Suprapubic skin (tissue), 4 donors: ENCODE results near the gene MSH6. TPM values are rescaled to one million over a fixed set of nuclear protein-coding genes. Genes with fewer than 3 reads are reported as not detected.

Experiments
- DNase-seq, 2 donors: peaks; one replicate each; pipeline ENCODE4 v3.0.0-alpha.2; 2019; ENCODE audit warnings: low spot score in 2 of 2
- H3K27ac ChIP-seq: fragments of 200-600 bp; sonication (generic); one replicate; pipeline ENCODE4 v1.5.1; 2019
- H3K27me3 ChIP-seq: fragments of 200-600 bp; sonication (generic); one replicate; pipeline ENCODE4 v1.5.1; 2019
- H3K36me3 ChIP-seq: fragments of 200-600 bp; sonication (generic); one replicate; pipeline ENCODE4 v1.5.1; 2019
- H3K4me1 ChIP-seq: fragments of 200-600 bp; sonication (generic); one replicate; pipeline ENCODE4 v1.5.1; 2019
- H3K4me3 ChIP-seq: fragments of 200-600 bp; sonication (generic); one replicate; pipeline ENCODE4 v1.5.1; 2019; ENCODE audit warnings: mild to moderate bottlenecking
- H3K9me3 ChIP-seq: fragments of 200-600 bp; sonication (generic); one replicate; pipeline ENCODE4 v1.5.1; 2019
- EP300 ChIP-seq: sonication (generic); formaldehyde crosslinking; IDR thresholded peaks from one replicate; pipeline ENCODE4 v1.6.1; 2017; ENCODE audit warnings: antibody characterized with exemption
- POLR2A ChIP-seq, 2 donors: fragments of 450-650 bp; IDR thresholded peaks; one replicate each; pipeline ENCODE4 v1.6.1; 2017; ENCODE audit warnings: antibody characterized with exemption in 2 of 2, mild to moderate bottlenecking in 2 of 2, moderate library complexity in 2 of 2
- POLR2AphosphoS5 ChIP-seq, 3 donors: sonication (generic); formaldehyde crosslinking; IDR thresholded peaks; one replicate each; pipeline ENCODE4 v1.6.1; 2017; ENCODE audit warnings: antibody characterized with exemption in 3 of 3
- WGBS: methylation state at CpG from one replicate; pipeline ENCODE4 v1.1.5; 2018; 5-methylcytosine and 5-hydroxymethylcytosine counted together
- total RNA-seq, 4 donors: library from RNA; depleted of rRNA; stranded (reverse); fragments of >200 nt; gene quantifications; one replicate each; pipeline ENCODE4 v1.1.0, GENCODE V29; 2016
- TF ChIP-seq, protein P1 (sequence below), 2 donors: fragments of 200-600 bp in 1 of 2; fragments of 450-650 bp in 1 of 2; sonication (generic) in 1 of 2; IDR thresholded peaks; one replicate each; pipeline ENCODE4 v1.5.1; 2016 to 2019; ENCODE audit warnings: antibody characterized with exemption in 2 of 2, mild to moderate bottlenecking in 1 of 2, moderate library complexity in 1 of 2

The MSH6 gene, protein sequence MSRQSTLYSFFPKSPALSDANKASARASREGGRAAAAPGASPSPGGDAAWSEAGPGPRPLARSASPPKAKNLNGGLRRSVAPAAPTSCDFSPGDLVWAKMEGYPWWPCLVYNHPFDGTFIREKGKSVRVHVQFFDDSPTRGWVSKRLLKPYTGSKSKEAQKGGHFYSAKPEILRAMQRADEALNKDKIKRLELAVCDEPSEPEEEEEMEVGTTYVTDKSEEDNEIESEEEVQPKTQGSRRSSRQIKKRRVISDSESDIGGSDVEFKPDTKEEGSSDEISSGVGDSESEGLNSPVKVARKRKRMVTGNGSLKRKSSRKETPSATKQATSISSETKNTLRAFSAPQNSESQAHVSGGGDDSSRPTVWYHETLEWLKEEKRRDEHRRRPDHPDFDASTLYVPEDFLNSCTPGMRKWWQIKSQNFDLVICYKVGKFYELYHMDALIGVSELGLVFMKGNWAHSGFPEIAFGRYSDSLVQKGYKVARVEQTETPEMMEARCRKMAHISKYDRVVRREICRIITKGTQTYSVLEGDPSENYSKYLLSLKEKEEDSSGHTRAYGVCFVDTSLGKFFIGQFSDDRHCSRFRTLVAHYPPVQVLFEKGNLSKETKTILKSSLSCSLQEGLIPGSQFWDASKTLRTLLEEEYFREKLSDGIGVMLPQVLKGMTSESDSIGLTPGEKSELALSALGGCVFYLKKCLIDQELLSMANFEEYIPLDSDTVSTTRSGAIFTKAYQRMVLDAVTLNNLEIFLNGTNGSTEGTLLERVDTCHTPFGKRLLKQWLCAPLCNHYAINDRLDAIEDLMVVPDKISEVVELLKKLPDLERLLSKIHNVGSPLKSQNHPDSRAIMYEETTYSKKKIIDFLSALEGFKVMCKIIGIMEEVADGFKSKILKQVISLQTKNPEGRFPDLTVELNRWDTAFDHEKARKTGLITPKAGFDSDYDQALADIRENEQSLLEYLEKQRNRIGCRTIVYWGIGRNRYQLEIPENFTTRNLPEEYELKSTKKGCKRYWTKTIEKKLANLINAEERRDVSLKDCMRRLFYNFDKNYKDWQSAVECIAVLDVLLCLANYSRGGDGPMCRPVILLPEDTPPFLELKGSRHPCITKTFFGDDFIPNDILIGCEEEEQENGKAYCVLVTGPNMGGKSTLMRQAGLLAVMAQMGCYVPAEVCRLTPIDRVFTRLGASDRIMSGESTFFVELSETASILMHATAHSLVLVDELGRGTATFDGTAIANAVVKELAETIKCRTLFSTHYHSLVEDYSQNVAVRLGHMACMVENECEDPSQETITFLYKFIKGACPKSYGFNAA (N-terminal part only)
- 10 to 100 TPM; 17.7 to 27.3 (median 26.1) TPM for total RNA-seq

DNA sequence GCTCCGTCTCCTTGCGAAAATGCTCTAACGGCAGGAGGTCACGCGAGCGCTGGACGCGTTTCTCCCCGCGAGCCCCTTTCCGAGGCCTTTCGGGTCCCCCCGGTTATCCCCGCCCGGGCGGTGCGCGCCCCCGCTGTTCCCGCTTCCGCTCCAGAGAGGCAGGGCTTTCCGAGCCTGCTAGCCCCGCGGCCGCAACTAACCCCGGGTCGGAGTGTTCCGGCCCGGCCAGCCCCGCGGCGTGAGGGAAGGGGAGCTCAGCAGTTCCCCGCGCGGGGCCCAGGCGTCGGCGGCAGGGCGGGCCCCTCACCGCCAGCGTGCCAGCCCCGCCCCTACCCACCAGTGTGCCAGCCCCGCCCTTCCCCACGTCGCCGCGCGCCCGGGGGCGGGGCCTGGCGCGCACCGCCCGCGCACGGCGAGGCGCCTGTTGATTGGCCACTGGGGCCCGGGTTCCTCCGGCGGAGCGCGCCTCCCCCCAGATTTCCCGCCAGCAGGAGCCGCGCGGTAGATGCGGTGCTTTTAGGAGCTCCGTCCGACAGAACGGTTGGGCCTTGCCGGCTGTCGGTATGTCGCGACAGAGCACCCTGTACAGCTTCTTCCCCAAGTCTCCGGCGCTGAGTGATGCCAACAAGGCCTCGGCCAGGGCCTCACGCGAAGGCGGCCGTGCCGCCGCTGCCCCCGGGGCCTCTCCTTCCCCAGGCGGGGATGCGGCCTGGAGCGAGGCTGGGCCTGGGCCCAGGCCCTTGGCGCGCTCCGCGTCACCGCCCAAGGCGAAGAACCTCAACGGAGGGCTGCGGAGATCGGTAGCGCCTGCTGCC lies at the start of gene MSH6:
MSH6 (plus strand) TSS at position 475 of the 815 bp plus-strand sequence; CDS start at position 564, 89 bp downstream.
- Histone ChIP-seq H3K4me1 (peaks cover 30% of the 10 kb centered on the region), H3K4me3 (peak within 1 kb of the TSS; percentile 76), H3K27me3 (no peaks in the 10 kb centered on the region), H3K27ac (peak within 1 kb of the TSS; percentile 90), H3K9me3 (no peaks in the 10 kb centered on the region), H3K36me3 (no peaks in the 10 kb centered on the region)
- TF ChIP-seq POLR2A (IDR thresholded peaks at IDR 0.05) (peak in 1 of 2 donors; percentile 57), POLR2AphosphoS5 (IDR thresholded peaks at IDR 0.05) (peak in 1 of 3 donors; percentile 46), EP300 (no peak)
- WGBS, result 0% methylated on average over 31 of the region's 98 CpGs
- DNase-seq, result peak; percentile 91

DNA sequence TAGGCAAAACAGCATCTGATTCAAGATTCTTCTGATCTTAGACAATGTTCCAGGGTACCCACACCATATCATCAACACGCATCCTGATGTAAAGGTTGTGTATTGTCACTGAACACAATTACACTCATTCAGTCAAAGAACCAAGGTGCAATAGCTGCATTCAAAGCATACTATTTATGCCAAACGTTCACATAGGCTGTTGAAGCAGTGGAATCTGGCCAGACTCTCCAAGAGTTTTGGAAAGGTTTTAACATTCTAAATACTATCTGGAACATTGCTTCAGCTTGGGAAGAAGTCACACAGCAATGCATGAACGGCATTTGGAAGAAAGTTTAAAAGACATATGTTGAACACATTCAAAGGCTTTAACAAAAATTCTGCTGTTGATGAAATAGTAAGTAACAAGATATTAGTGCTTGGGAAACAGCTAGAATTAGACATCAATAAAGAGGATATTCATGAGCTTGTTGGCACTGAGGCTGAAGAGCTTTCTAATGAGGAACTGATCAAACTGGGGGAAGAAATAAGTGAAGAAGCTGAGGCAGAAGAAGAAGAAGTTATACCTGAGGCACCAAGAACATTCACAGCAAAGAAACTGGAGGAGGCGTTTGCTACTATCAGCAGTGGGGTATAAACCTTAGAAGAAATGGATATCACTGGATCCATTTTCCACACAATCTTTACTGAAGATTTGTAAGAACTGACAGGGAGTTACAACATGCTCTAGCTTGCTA lies 47.6 kb upstream of the MSH6 start:
- no peaks in the 10 kb centered on the region for H3K27me3 ChIP-seq
- no peaks in the 10 kb centered on the region for H3K9me3 ChIP-seq
- H3K4me3 ChIP-seq, result no peak overlapping the region
- TF ChIP-seq EP300, result no peak
- TF ChIP-seq, protein P1, sequence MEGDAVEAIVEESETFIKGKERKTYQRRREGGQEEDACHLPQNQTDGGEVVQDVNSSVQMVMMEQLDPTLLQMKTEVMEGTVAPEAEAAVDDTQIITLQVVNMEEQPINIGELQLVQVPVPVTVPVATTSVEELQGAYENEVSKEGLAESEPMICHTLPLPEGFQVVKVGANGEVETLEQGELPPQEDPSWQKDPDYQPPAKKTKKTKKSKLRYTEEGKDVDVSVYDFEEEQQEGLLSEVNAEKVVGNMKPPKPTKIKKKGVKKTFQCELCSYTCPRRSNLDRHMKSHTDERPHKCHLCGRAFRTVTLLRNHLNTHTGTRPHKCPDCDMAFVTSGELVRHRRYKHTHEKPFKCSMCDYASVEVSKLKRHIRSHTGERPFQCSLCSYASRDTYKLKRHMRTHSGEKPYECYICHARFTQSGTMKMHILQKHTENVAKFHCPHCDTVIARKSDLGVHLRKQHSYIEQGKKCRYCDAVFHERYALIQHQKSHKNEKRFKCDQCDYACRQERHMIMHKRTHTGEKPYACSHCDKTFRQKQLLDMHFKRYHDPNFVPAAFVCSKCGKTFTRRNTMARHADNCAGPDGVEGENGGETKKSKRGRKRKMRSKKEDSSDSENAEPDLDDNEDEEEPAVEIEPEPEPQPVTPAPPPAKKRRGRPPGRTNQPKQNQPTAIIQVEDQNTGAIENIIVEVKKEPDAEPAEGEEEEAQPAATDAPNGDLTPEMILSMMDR (IDR thresholded peaks at IDR 0.05), result no peak
- TF ChIP-seq POLR2A (IDR thresholded peaks at IDR 0.05), result no peak
- no peak for TF ChIP-seq POLR2AphosphoS5 (IDR thresholded peaks at IDR 0.05)
- H3K27ac ChIP-seq, result no peak overlapping the region
- 31% methylated on average over 4 of the region's 4 CpGs for WGBS
- no peak for DNase-seq
- no peaks in the 10 kb centered on the region for H3K4me1 ChIP-seq
- H3K36me3 ChIP-seq, result no peaks in the 10 kb centered on the region

DNA sequence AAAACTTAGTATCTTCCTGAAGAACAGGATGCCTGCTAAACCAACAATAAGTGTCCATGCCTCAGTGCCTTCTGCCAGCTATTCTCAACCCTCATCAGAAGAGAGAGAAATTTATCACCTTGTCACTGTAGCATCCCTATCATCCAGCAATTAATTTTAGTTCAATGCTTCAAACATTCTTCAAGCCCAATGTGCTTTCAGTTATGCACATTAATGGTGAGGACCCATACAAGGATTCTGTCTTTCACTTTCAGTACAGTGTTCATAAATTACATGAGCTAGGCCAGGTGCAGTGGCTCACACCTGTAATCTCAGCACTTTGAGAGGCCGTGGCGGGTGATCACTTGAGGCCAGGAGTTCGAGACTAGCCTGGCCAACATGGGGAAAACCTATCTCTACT lies 47.0 kb upstream of the MSH6 start:
- WGBS, result 85% methylated on average over 3 of the region's 3 CpGs
- TF ChIP-seq, protein P1 (IDR thresholded peaks at IDR 0.05), result no peak
- no peak for TF ChIP-seq POLR2A (IDR thresholded peaks at IDR 0.05)
- no peak for TF ChIP-seq EP300
- TF ChIP-seq POLR2AphosphoS5 (IDR thresholded peaks at IDR 0.05), result no peak
- Histone ChIP-seq H3K36me3 (no peaks in the 10 kb centered on the region), H3K4me3 (no peak overlapping the region), H3K4me1 (no peaks in the 10 kb centered on the region), H3K27me3 (no peaks in the 10 kb centered on the region), H3K27ac (no peak overlapping the region), H3K9me3 (no peaks in the 10 kb centered on the region)
- no peak for DNase-seq

DNA sequence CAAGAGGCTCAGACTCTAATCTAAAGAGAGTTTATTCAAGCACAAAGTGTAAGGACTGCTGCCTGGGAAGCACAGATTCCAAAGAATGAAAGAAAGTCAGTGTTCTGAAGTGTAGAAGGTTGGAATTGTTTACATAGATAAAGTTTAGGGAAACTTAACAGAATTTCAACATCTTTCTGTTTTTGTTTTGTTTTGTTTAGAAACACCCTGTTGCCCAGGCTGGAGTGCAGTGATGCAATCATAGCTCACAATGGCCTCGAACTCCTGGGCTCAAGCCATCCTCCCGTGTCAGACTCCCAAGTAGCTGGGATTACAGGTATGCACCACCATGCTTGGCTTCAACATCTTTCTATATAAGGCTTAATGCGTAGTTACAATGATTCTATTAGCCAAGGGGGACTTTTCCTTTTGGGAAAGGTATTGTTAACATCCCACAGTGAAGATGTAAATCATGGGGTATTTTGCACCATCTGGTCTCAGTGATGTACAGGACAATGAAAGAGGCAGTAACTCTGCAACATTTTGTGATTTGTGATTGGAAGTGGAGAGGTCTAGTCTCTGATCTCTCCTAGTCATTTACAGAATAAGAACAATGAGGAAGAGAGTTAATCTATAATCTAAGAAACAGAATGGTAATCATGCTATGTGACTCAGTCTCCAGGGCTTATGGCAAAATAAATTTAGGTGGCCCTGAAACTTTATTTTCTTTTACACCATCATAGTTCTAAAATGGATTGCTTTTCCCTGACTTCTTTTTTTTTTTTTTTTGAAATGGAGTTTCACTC lies 45.6 kb upstream of the MSH6 start:
- Histone ChIP-seq H3K36me3 (no peaks in the 10 kb centered on the region), H3K9me3 (no peaks in the 10 kb centered on the region), H3K4me1 (no peaks in the 10 kb centered on the region), H3K4me3 (no peak overlapping the region), H3K27ac (no peak overlapping the region), H3K27me3 (no peaks in the 10 kb centered on the region)
- WGBS, result 81% methylated on average over 3 of the region's 3 CpGs
- TF ChIP-seq POLR2AphosphoS5 (IDR thresholded peaks at IDR 0.05) (no peak), EP300 (no peak), POLR2A (IDR thresholded peaks at IDR 0.05) (no peak)
- TF ChIP-seq, protein P1 (IDR thresholded peaks at IDR 0.05), result no peak
- no peak for DNase-seq
